Omental fat pad (tissue), 4 donors: ENCODE measurements around the gene GPR6. TPM values are rescaled to one million over a fixed set of nuclear protein-coding genes. Genes with fewer than 3 reads are reported as not detected.

Experiments used
- ATAC-seq: fragments of 150-250 bp; one replicate; pipeline ENCODE4 v1.9.1; 2016; ENCODE audit warnings: mild to moderate bottlenecking, moderate library complexity; ENCODE audit not compliant: low FRiP score
- DNase-seq: peaks from one replicate; pipeline ENCODE4 v3.0.0-alpha.2; 2019; ENCODE audit warnings: low spot score
- CTCF ChIP-seq, 3 donors: fragments of 450-650 bp; IDR thresholded peaks; one replicate each; pipeline ENCODE4 v1.5.1; 2016 to 2017; ENCODE audit warnings: antibody characterized with exemption in 3 of 3, mild to moderate bottlenecking in 3 of 3, moderate library complexity in 2 of 3
- total RNA-seq, 4 donors: library from RNA; depleted of rRNA; stranded (reverse); fragments of >200 nt; gene quantifications; one replicate each; pipeline ENCODE4 v1.1.0, GENCODE V29; 2016

Gene GPR6
- total RNA-seq, 4 donors from 2014 or later = not detected

- DNase-seq (no peak), ATAC-seq (no peak)
- no peak for TF ChIP-seq CTCF (IDR thresholded peaks at IDR 0.05)
Measured at GRCh38 chr6:110018486-110018885, 40.4 kb downstream of the GPR6 start.

GRCh38 chr6:110020888-110021287 is 42.8 kb downstream of the GPR6 start:
- no peak for DNase-seq
- no peak for ATAC-seq
- TF ChIP-seq CTCF (IDR thresholded peaks at IDR 0.05) = no peak

GRCh38 chr6:110029144-110029543 is 51.0 kb downstream of the GPR6 start:
- no peak for ATAC-seq
- DNase-seq = no peak
- no peak for TF ChIP-seq CTCF (IDR thresholded peaks at IDR 0.05)

Other genes with a start within 250 kb of the GPR6 start
- 10 to 100 TPM in 3 of 4 donors, 1 to 10 TPM in 1; 5.8 to 15.6 (median 12.2) TPM for gene WASF1, start 201.4 kb downstream of the GPR6 start, total RNA-seq
- gene CDC40, start 202.1 kb downstream of the GPR6 start, total RNA-seq = 10 to 100 TPM; 16.0 to 19.5 (median 18.0) TPM